Endothelial cell of umbilical vein (primary cell): ENCODE results near the gene GPLD1. TPM values are rescaled to one million over a fixed set of nuclear protein-coding genes. Genes with fewer than 3 reads are reported as not detected.

Experiments used
- BruUV-seq: library from RNA; stranded (reverse); fragments of 400-500 nt; replicated peaks from 2 replicates; lab custom pipeline; 2021; lab: Mats Ljungman, UMichigan
- CTCF ChIA-PET: fragments of 300-600, 350-600 bp; sonication (Branson Sonifier 250); formaldehyde crosslinking; loops from one replicate; lab custom pipeline; 2021; ENCODE audit warnings: antibody characterized with exemption, inconsistent platforms; lab: Charles Lee
- POLR2A ChIA-PET: fragments of 300-600, 350-600 bp; sonication (Branson Sonifier 250); formaldehyde crosslinking; loops from one replicate; lab custom pipeline; 2021; ENCODE audit warnings: antibody characterized with exemption, inconsistent platforms; lab: Charles Lee
- DNase-seq: peaks from one replicate; pipeline ENCODE4 v3.0.0-alpha.2; 2011; ENCODE audit warnings: low read depth, low spot score
- FAIRE-seq: peaks from 2 replicates; lab custom pipeline; 2011; peaks lifted over from hg19 to GRCh38; lab: Jason Lieb, UNC
- H2AFZ ChIP-seq: 2 replicates; pipeline ENCODE4 v1.6.0; 2012; ENCODE audit warnings: low read depth, low read length, control low read depth, inconsistent platforms
- H3K27ac ChIP-seq: 2 replicates; pipeline ENCODE4 v1.5.1; 2011; ENCODE audit warnings: low read depth, mild to moderate bottlenecking, control low read depth, low read length, moderate library complexity; ENCODE audit not compliant: insufficient read depth
- H3K27me3 ChIP-seq, 2 experiments: 2 replicates each; pipeline versions ENCODE4 v1.6.0 to v1.6.1; 2011; ENCODE audit warnings: low read length in 2 of 2, mixed read lengths in 1 of 2; ENCODE audit not compliant: control insufficient read depth in 2 of 2, insufficient read depth in 2 of 2
- H3K36me3 ChIP-seq, 2 experiments: 2 replicates in 1 of 2; 3 replicates in 1 of 2; pipeline ENCODE4 v1.5.1; 2011; ENCODE audit warnings: low read length in 2 of 2, mild to moderate bottlenecking in 1 of 2, moderate library complexity in 1 of 2; ENCODE audit not compliant: control insufficient read depth in 2 of 2, insufficient read depth in 2 of 2; ENCODE audit errors: extremely low read depth in 1 of 2
- H3K4me1 ChIP-seq: 3 replicates; pipeline ENCODE4 v1.5.1; 2011; ENCODE audit warnings: mild to moderate bottlenecking, low read length; ENCODE audit not compliant: control insufficient read depth, insufficient read depth; ENCODE audit errors: extremely low read depth
- H3K4me2 ChIP-seq: 2 replicates; pipeline ENCODE4 v1.6.1; 2011; ENCODE audit warnings: low read length, control low read depth, mixed read lengths; ENCODE audit not compliant: insufficient read depth
- H3K4me3 ChIP-seq, 3 experiments: fragments of 200-600 bp in 1 of 3; sonication (generic), shearing (Covaris generic) in 1 of 3; replicated peaks in 1 of 3; 2 replicates each; pipeline ENCODE4 v1.5.1; 2011 to 2016; ENCODE audit warnings: control low read depth in 3 of 3, low read length in 3 of 3, mild to moderate bottlenecking in 2 of 3, inconsistent platforms in 1 of 3, low read depth in 1 of 3, moderate library complexity in 1 of 3; ENCODE audit not compliant: insufficient read depth in 1 of 3
- H3K79me2 ChIP-seq: 2 replicates; pipeline ENCODE4 v1.6.0; 2012; ENCODE audit warnings: low read length, inconsistent platforms; ENCODE audit not compliant: control insufficient read depth, insufficient read depth
- H3K9ac ChIP-seq: replicated peaks from 2 replicates; pipeline ENCODE3; 2011; ENCODE audit warnings: low read length, control low read depth; ENCODE audit not compliant: insufficient read depth; ENCODE audit errors: extremely low read depth
- H3K9me1 ChIP-seq: replicated peaks from 3 replicates; pipeline ENCODE4 v1.6.0; 2011; ENCODE audit warnings: mild to moderate bottlenecking, low read length; ENCODE audit not compliant: control insufficient read depth, insufficient read depth; ENCODE audit errors: extremely low read depth
- H3K9me3 ChIP-seq: replicated peaks from 2 replicates; pipeline ENCODE4 v1.5.1; 2012; ENCODE audit warnings: low read length, inconsistent platforms; ENCODE audit not compliant: control insufficient read depth, insufficient read depth
- H4K20me1 ChIP-seq: replicated peaks from 2 replicates; pipeline ENCODE3; 2011; ENCODE audit warnings: mild to moderate bottlenecking, low read length; ENCODE audit not compliant: control insufficient read depth, insufficient read depth; ENCODE audit errors: extremely low read depth
- EZH2 ChIP-seq: IDR thresholded peaks from 2 replicates; pipeline ENCODE4 v1.6.1; 2012; ENCODE audit warnings: borderline replicate concordance, low read depth, mild to moderate bottlenecking, moderate library complexity, low read length, inconsistent platforms; ENCODE audit not compliant: severe bottlenecking
- FOS ChIP-seq: IDR thresholded peaks from 2 replicates; pipeline ENCODE4 v1.6.1; 2011; ENCODE audit warnings: mild to moderate bottlenecking, low read length, moderate library complexity, borderline replicate concordance; ENCODE audit not compliant: insufficient read depth
- GATA2 ChIP-seq: IDR thresholded peaks from 2 replicates; pipeline ENCODE4 v1.7.0; 2011; ENCODE audit warnings: low read depth, mild to moderate bottlenecking, moderate library complexity, mixed read lengths, low read length; ENCODE audit not compliant: insufficient read length, insufficient read depth
- JUN ChIP-seq: IDR thresholded peaks from 2 replicates; pipeline ENCODE4 v1.6.1; 2011; ENCODE audit warnings: borderline replicate concordance, low read depth; ENCODE audit not compliant: insufficient read length, insufficient read depth
- MYC ChIP-seq: IDR thresholded peaks from one replicate; pipeline ENCODE4 v1.6.1; 2011; ENCODE audit warnings: mild to moderate bottlenecking, low read depth, low read length
- POLR2A ChIP-seq: IDR thresholded peaks from 2 replicates; pipeline ENCODE4 v1.6.1; 2012; ENCODE audit warnings: low read depth, mild to moderate bottlenecking, control low read depth, low read length
- POLR2AphosphoS5 ChIP-seq: IDR thresholded peaks from 2 replicates; pipeline ENCODE4 v1.6.1; 2012; ENCODE audit warnings: low read depth, mild to moderate bottlenecking, control low read depth, low read length, moderate library complexity; ENCODE audit not compliant: insufficient read depth
- dilution Hi-C: fragments of 300-500 bp; cut with MboI; formaldehyde crosslinking; loops from one replicate; pipeline ENCODE4 v1.15.0; 2019; ENCODE audit warnings: low sequenced_read_pairs; ENCODE audit not compliant: extremely low pct_ligation_motif_present
- intact Hi-C: fragments of 100-400 bp; cut with micrococcal nuclease; formaldehyde crosslinking; loops from one replicate; pipeline ENCODE4 v1.10.0; 2022
- polyA plus RNA-seq, 4 experiments: library from polyadenylated mRNA; depleted of rRNA in 3 of 4; stranded (reverse) in 3 of 4; unstranded in 1 of 4; fragments of >200 nt; gene quantifications; 2 replicates each; pipeline versions ENCODE4 v1.2.1 to v1.2.3, GENCODE V29; 2011 to 2012; ENCODE audit warnings: missing spikeins in 1 of 4
- total RNA-seq: library from RNA; stranded (reverse); gene quantifications from 2 replicates; pipeline ENCODE4 v1.2.3, GENCODE V29; 2021
- TF ChIP-seq, protein P1 (sequence below): IDR thresholded peaks from 2 replicates; pipeline ENCODE4 v1.6.1; 2011; ENCODE audit not compliant: insufficient read depth, insufficient read length
- TF ChIP-seq, protein P2 (sequence below), 2 donors: IDR thresholded peaks; 1 replicate in 1 of 2; 2 replicates in 1 of 2; pipeline ENCODE4 v1.5.1; 2011; ENCODE audit warnings: low read length in 2 of 2, mild to moderate bottlenecking in 2 of 2, moderate library complexity in 2 of 2, control low read depth in 1 of 2, inconsistent platforms in 1 of 2, low read depth in 1 of 2; ENCODE audit not compliant: insufficient read depth in 1 of 2; ENCODE audit errors: extremely low read depth in 1 of 2

The GPLD1 gene
- total and polyA plus RNA-seq, 2 donors (not counting 3 experiments of a cell fraction or from before 2014, with no cell fraction given) = 0.03 to 0.53 TPM

DNA sequence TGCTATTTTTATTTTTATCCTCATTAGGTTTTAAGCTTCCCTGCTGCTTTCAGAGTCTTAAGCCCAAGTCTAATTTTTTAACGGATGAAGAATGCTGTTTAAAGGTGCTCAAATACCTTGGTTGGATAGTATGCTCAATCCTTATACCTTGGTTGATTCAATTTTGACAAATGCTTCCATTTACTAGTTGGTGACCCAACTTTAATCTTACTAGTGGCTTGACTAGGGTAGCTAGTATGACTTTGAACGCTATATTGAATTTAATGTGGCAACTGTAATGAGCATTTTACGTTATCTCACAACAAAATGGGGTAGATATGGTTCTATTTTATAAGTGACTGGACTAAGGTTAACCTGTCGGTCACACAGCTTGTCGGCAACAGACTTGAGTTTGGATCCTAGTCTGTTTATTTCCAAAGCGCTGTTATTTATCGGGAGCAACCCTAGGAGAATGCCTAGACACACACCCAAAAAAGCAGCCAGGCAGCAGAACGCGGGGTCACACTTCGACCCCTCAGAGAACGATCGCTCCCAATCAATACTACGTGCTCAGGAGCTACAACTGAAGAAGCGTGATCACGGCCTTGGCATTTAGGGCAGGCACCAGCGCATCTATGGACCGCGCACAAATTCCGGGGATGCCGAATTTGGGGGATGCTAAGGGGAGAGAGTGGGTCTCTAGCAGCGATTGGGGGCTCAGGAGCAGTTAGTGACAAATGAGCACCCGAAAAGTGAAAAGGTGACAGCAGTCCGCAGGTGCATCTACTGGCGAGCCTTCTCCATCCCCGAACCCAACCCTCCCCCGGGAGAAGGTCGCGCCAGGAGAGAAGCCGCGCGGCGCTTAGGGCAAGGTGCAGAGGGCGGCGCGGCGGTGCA lies 4.8 kb upstream of the GPLD1 start:
- peak overlapping the region; percentile 92 for H2AFZ ChIP-seq
- dilution Hi-C loops (no loop called here), intact Hi-C loops (no loop called here)
- FAIRE-seq = no peak
- H3K79me2 ChIP-seq = no peaks in the 10 kb centered on the region
- peak overlapping the region in 2 of 3 experiments; percentile 30 to 50 for H3K4me3 ChIP-seq
- ChIA-PET POLR2A (no interaction called here), CTCF (interaction anchor here (0.9 to 1.5 kb wide), 7 partner anchors 8 to 87 kb away, joined by 3 to 4 read pairs (median 3); no protein-coding TSS in a partner anchor)
- H3K27ac ChIP-seq = no peak overlapping the region
- H4K20me1 ChIP-seq = no peaks in the 10 kb centered on the region
- peaks cover 2 to 9% of the 10 kb centered on the region in 2 experiments for H3K27me3 ChIP-seq
- no peaks in the 10 kb centered on the region for H3K9me1 ChIP-seq
- no peaks in the 10 kb centered on the region for H3K9me3 ChIP-seq
- H3K4me1 ChIP-seq = peaks cover 4% of the 10 kb centered on the region
- no peaks in the 10 kb centered on the region for H3K36me3 ChIP-seq
- no peak for TF ChIP-seq JUN
- TF ChIP-seq MYC = no peak
- TF ChIP-seq POLR2AphosphoS5 = no peak
- no peak for TF ChIP-seq EZH2
- no peak for TF ChIP-seq POLR2A
- TF ChIP-seq, protein P1, sequence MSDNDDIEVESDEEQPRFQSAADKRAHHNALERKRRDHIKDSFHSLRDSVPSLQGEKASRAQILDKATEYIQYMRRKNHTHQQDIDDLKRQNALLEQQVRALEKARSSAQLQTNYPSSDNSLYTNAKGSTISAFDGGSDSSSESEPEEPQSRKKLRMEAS = no peak
- TF ChIP-seq, protein P2, sequence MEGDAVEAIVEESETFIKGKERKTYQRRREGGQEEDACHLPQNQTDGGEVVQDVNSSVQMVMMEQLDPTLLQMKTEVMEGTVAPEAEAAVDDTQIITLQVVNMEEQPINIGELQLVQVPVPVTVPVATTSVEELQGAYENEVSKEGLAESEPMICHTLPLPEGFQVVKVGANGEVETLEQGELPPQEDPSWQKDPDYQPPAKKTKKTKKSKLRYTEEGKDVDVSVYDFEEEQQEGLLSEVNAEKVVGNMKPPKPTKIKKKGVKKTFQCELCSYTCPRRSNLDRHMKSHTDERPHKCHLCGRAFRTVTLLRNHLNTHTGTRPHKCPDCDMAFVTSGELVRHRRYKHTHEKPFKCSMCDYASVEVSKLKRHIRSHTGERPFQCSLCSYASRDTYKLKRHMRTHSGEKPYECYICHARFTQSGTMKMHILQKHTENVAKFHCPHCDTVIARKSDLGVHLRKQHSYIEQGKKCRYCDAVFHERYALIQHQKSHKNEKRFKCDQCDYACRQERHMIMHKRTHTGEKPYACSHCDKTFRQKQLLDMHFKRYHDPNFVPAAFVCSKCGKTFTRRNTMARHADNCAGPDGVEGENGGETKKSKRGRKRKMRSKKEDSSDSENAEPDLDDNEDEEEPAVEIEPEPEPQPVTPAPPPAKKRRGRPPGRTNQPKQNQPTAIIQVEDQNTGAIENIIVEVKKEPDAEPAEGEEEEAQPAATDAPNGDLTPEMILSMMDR (IDR thresholded peaks at IDR 0.05; ENCODE audit: extremely low read depth in 1 of 2, insufficient read depth in 1 of 2, low read depth in 1 of 2, low read length in 2 of 2) = no peak
- no peak for TF ChIP-seq FOS
- TF ChIP-seq GATA2 = no peak
- H3K9ac ChIP-seq = no peak overlapping the region
- DNase-seq = no peak
- no TSS peak for BruUV-seq
- H3K4me2 ChIP-seq = peak overlapping the region; percentile 82
